K562 (cell line): ENCODE data around the gene CNNM2. TPM values are rescaled to one million over a fixed set of nuclear protein-coding genes. Genes with fewer than 3 reads are reported as not detected.

Experiments used
- JUND ChIP-seq, 2 experiments: IDR thresholded peaks; 2 replicates in 1 of 2; 3 replicates in 1 of 2; pipeline ENCODE4 v1.6.1; 2011; ENCODE audit warnings: borderline replicate concordance in 2 of 2, low read depth in 2 of 2, low read length in 2 of 2, improper control_type of control experiment in 1 of 2, missing biosample characterization in 1 of 2, missing genetic modification characterization in 1 of 2, missing genetic modification reagents in 1 of 2
- KLF1 ChIP-seq: fragments of 450-650 bp; IDR thresholded peaks from 2 replicates; pipeline ENCODE4 v1.6.1; 2016; ENCODE audit warnings: missing genetic modification characterization, missing compliant biosample characterization
- MCM7 ChIP-seq, 2 experiments: fragments of 450-650 bp; IDR thresholded peaks; 2 replicates each; pipeline ENCODE4 v1.6.1; 2016 to 2018
- MLLT1 ChIP-seq, 2 experiments: fragments of 450-650 bp; IDR thresholded peaks; 2 replicates each; pipeline ENCODE4 v1.6.1; 2016
- PTBP1 ChIP-seq: fragments of 200-400 bp; formaldehyde crosslinking; IDR thresholded peaks from 2 replicates; pipeline ENCODE4 v1.6.1; 2017; ENCODE audit warnings: low read depth, low read length
- REST ChIP-seq, 2 experiments: fragments of 450-650 bp; formaldehyde crosslinking in 1 of 2; IDR thresholded peaks; 2 replicates each; pipeline versions ENCODE4 v1.4.0 to v1.6.1; 2014 to 2020; ENCODE audit warnings: mild to moderate bottlenecking in 2 of 2, borderline replicate concordance in 1 of 2, low read depth in 1 of 2
- SP2 ChIP-seq: IDR thresholded peaks from 2 replicates; pipeline ENCODE4 v1.6.1; 2011; ENCODE audit warnings: mild to moderate bottlenecking, low read depth, low read length, moderate library complexity; ENCODE audit not compliant: poor library complexity, severe bottlenecking; ENCODE audit errors: extremely low read depth
- SRSF3 ChIP-seq: fragments of 200-400 bp; formaldehyde crosslinking; IDR thresholded peaks from 2 replicates; pipeline ENCODE4 v1.6.1; 2016; ENCODE audit warnings: mild to moderate bottlenecking, low read length, moderate library complexity; ENCODE audit not compliant: insufficient read depth
- TARDBP ChIP-seq: fragments of 450-650 bp; IDR thresholded peaks from 2 replicates; pipeline ENCODE4 v1.6.1; 2016
- ZNF609 ChIP-seq: sonication (generic); formaldehyde crosslinking; IDR thresholded peaks from 2 replicates; pipeline ENCODE4 v1.8.1; 2023; ENCODE audit warnings: missing genetic modification reagents, mild to moderate bottlenecking, borderline replicate concordance
- ZNF766 ChIP-seq: fragments of 200-800 bp; sonication (Bioruptor generic); conservative IDR thresholded peaks from 2 replicates; pipeline ENCODE4 v1.6.1; 2016; ENCODE audit warnings: missing genetic modification characterization, missing compliant biosample characterization
- polyA plus RNA-seq, 8 experiments: library from polyadenylated mRNA; depleted of rRNA in 4 of 8; stranded (reverse) in 5 of 8; unstranded in 3 of 8; fragments of >200 nt; fragmentation: Nextera tagmentation in 2 of 8; fragmentation: Illumina TruSeq in 1 of 8; extraction: Ambion mirVana in 2 of 8; extraction: Trizol in 1 of 8; gene quantifications; 2 replicates each; pipeline versions ENCODE4 v1.2.1 to v1.2.3, GENCODE V29; 2011 to 2014; ENCODE audit warnings: inconsistent platforms in 1 of 8, missing spikeins in 1 of 8
- total RNA-seq, 7 experiments: library from RNA; depleted of rRNA in 6 of 7; stranded (reverse); fragments of >200 nt in 6 of 7; fragmentation: Illumina TruSeq in 2 of 7; extraction: Trizol in 2 of 7; gene quantifications; 2 replicates each; pipeline versions ENCODE4 v1.2.1 to v1.2.3, GENCODE V29; 2011 to 2021; ENCODE audit warnings: low replicate concordance in 1 of 7

Gene CNNM2
- total and polyA plus RNA-seq, 9 of the 15 experiments (the other 6 are each of a cell fraction or from before 2014, with no cell fraction given) = 0.21 to 5.0 (median 1.3) TPM

GRCh38 chr10:102917314-102917961 lies 656 bp upstream of the CNNM2 start (continued):
- no peak for TF ChIP-seq SP2
- 0 out of 2 replicates have a peak, but pooled peaks have one; percentile 2 for TF ChIP-seq JUND (IDR thresholded peaks at IDR 0.05; ENCODE audit: borderline replicate concordance, low read depth, low read length)
- no peak for TF ChIP-seq JUND (tag; IDR thresholded peaks at IDR 0.05; ENCODE audit: borderline replicate concordance, low read depth, low read length)
- TF ChIP-seq MCM7 (IDR thresholded peaks at IDR 0.05) = no peak
- TF ChIP-seq ZNF609 (CRISPR knock-in tag) = no peak
- TF ChIP-seq REST (IDR thresholded peaks at IDR 0.05; ENCODE audit: borderline replicate concordance) = peak; percentile 91
- 0 out of 2 replicates have a peak, but pooled peaks have one; percentile 27 for TF ChIP-seq REST (CRISPR knock-in tag; IDR thresholded peaks at IDR 0.05; ENCODE audit: low read depth)
- no peak for TF ChIP-seq SRSF3
- TF ChIP-seq KLF1 (tag) = no peak
- no peak for TF ChIP-seq PTBP1
- 0 out of 2 replicates have a peak, but pooled peaks have one; percentile 21 for TF ChIP-seq TARDBP
- no peak for TF ChIP-seq MLLT1 (IDR thresholded peaks at IDR 0.05)
- TF ChIP-seq ZNF766 (CRISPR knock-in tag) = no peak
